ENCODE data around the gene ALPG.
"Not testable (repeated sequence)": the region's sequence is repeated elsewhere in the genome, so short reads cannot be mapped to it uniquely, and the experiment has no call there.

Gene ALPG

GRCh38 chr2:232365621-232366321 lies 40.9 kb upstream of the ALPG start:
- no peak overlapping the region for H3K27ac ChIP-seq
- no peak for DNase-seq (ENCODE audit: low spot score)
- no peak for TF ChIP-seq CTCF (conservative IDR thresholded peaks at IDR 0.05; ENCODE audit: low read depth)
- POLR2A ChIA-PET (ENCODE audit: low non-redundant PET), result no interaction called here
- CTCF ChIA-PET, result interaction anchor here (0.5 to 0.8 kb wide), 4 partner anchors 54 to 459 kb away, joined by 3 to 4 read pairs (median 3); no protein-coding TSS in a partner anchor

DNA sequence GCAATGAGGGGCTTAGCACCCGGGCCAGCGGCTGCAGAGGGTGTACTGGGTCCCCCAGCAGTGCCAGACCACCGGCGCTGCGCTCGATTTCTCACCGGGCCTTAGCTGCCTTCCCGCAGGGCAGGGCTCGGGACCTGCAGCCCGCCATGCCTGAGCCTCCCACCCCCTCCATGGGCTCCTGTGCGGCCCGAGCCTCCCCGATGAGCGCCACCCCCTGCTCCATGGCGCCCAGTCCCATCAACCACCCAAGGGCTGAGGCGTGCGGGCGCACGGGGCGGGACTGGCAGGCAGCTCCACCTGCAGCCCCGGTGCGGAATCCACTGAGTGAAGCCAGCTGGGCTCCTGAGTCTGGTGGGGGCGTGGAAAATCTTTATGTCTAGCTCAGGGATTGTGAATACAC lies 40.2 kb upstream of the ALPG start:
- H3K27ac ChIP-seq; POLR2A ChIA-PET (ENCODE audit: low non-redundant PET): not testable (repeated sequence)
- CTCF ChIA-PET, result interaction anchor here (0.5 kb wide), 1 partner anchor 72 kb away, joined by 3 read pairs; no protein-coding TSS in a partner anchor

GRCh38 chr2:232367016-232367415 lies 39.6 kb upstream of the ALPG start:
- TF ChIP-seq CTCF (conservative IDR thresholded peaks at IDR 0.05; ENCODE audit: low read depth), result no peak
- CTCF ChIA-PET, result no interaction called here
- no peak overlapping the region for H3K27ac ChIP-seq
- POLR2A ChIA-PET (ENCODE audit: low non-redundant PET), result no interaction called here
- no peak for DNase-seq (ENCODE audit: low spot score)

More for the DNA sequence above, 40.2 kb upstream of the ALPG start:
- not testable (repeated sequence) for DNase-seq (ENCODE audit: low spot score)

DNA sequence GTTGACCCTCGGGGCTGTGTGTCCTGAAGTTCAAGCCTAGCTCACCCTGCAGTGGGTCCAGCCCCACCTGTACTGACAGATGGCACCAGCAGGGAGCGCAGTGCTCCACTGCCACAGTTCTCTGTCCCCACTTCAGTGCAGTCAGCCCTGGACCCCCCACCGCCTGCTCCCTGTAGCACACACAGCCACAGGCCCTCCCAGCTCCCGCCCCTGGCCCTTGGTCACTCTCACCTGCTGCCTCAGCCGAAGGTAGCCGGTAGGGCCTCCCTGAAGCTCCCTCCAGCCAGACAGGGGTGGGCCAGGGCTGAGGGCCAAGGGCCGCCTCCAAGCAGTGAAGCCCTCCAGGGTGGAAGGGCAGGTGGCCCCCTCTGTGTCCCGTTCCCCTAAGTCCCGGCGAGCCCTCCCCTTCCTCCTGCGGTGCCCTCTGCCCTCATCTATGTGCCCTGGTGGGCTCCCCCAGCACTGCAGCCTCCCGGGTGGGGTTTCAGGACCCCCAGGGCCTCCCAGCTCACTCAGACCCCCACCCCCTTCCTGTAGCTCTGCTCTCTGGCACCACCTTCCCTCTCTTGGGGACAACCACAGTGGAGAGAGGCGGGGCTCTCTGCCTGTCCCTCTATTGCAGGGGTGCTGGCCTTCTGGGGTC lies 38.9 kb upstream of the ALPG start:
- no peak for DNase-seq (ENCODE audit: low spot score)
- H3K27ac ChIP-seq, result no peak overlapping the region
- ChIA-PET CTCF (interaction anchor here (0.6 to 1.1 kb wide), 3 partner anchors 53 to 450 kb away, joined by 3 to 5 read pairs (median 3); no protein-coding TSS in a partner anchor), POLR2A (ENCODE audit: low non-redundant PET) (no interaction called here)
- no peak for TF ChIP-seq CTCF (conservative IDR thresholded peaks at IDR 0.05; ENCODE audit: low read depth)

DNA sequence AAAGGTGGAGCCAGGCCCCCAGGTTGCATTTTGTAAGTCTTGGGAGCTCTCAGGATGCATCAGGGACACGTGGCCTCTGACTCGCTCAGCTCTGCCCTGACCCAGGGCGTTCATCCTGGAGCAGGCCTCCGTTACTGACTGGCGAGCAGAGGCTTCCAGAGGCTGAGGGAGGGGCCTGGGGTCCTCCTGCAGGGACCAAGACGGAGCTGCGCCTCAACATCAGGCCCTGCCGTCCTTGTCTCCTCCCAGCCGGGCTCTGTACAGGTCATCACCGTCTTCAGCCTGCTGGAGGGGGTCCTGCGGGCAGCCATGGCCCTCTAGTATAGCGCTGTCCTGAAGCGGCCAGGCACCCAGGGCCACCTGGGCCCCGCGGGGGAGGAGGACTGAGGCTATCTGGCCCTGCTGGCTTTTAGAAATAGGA lies 38.3 kb upstream of the ALPG start:
- ChIA-PET CTCF (interaction anchor here (0.7 to 1.1 kb wide), 2 partner anchors 52 to 451 kb away, joined by 3 to 5 read pairs; no protein-coding TSS in a partner anchor), POLR2A (ENCODE audit: low non-redundant PET) (no interaction called here)
- TF ChIP-seq CTCF (conservative IDR thresholded peaks at IDR 0.05; ENCODE audit: low read depth), result no peak
- DNase-seq (ENCODE audit: low spot score), result no peak
- no peak overlapping the region for H3K27ac ChIP-seq

DNA sequence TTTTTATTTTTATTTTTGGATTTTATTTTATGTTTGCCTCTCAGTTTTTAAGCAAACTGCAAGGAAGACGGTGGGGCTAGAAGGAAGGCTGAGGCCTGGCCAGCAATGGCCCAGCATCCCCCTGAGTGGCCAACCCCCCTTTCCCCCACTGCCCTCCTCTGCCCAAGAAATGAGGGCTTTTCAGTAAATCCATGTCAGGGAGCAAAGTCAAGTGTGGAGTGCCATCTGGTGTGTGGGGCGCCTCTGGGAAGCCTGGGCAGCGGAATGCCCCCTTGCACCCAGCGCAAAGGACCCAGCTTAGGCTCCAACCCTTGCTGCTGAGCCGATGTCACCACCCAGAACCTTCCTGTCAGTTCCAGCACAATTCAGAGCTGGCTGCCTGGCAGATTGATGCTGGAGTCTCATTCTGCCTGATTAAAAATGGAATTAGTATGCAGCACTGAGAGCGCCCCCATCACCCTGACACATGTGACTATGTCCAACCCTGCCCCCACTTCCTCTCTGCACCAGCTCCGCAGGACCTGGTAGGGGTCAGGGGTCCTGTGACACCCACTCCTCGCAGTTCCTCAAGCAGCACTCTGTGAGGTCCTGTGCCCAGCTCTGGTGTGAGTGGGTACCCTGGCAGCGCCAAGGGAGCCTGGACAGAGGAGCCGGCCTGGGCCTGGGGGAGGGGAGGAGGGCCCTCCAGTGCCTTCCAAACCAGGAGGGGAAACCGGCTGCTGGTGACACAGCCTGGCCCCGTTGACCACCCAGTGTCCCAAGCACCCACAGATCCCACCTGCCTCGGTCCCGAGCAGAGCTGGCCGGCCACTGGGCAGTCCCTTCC lies 37.3 kb upstream of the ALPG start:
- no peak for DNase-seq (ENCODE audit: low spot score)
- H3K27ac ChIP-seq, result no peak overlapping the region
- CTCF ChIA-PET, result interaction anchor here (0.6 to 0.7 kb wide), 2 partner anchors 62 to 78 kb away, joined by 3 to 5 read pairs; no protein-coding TSS in a partner anchor
- POLR2A ChIA-PET (ENCODE audit: low non-redundant PET), result no interaction called here
- TF ChIP-seq CTCF (conservative IDR thresholded peaks at IDR 0.05; ENCODE audit: low read depth), result no peak

GRCh38 chr2:232370007-232370406 lies 36.6 kb upstream of the ALPG start:
- H3K27ac ChIP-seq; DNase-seq (ENCODE audit: low spot score); POLR2A ChIA-PET (ENCODE audit: low non-redundant PET): not testable (repeated sequence)
- CTCF ChIA-PET, result interaction anchor here (0.6 to 0.7 kb wide), 2 partner anchors 61 to 78 kb away, joined by 3 to 5 read pairs; no protein-coding TSS in a partner anchor
